HG02870 (cell line): ENCODE results near the gene SLCO3A1.

ENCODE experiments used
- ATAC-seq: cut with Tn5 transposase; IDR thresholded peaks from one replicate; pipeline ENCODE4 v1.9.1; 2021; ENCODE audit warnings: mild to moderate bottlenecking, moderate library complexity; ENCODE audit not compliant: unreplicated experiment

The SLCO3A1 gene

GRCh38 chr15:91936927-91937326, 83.4 kb downstream of the SLCO3A1 start:
- ATAC-seq: no peak

GRCh38 chr15:91938136-91938535, 84.6 kb downstream of the SLCO3A1 start:
- no peak for ATAC-seq

GRCh38 chr15:91939403-91939831, 85.9 kb downstream of the SLCO3A1 start:
- no peak for ATAC-seq

- no peak for ATAC-seq
Observed at GRCh38 chr15:91940496-91941381, 87.2 kb downstream of the SLCO3A1 start.

GRCh38 chr15:91941871-91942658, 88.6 kb downstream of the SLCO3A1 start:
- ATAC-seq: no peak

GRCh38 chr15:91942720-91943394, 89.3 kb downstream of the SLCO3A1 start:
- no peak for ATAC-seq

GRCh38 chr15:91944331-91944730, 90.8 kb downstream of the SLCO3A1 start:
- ATAC-seq: no peak

GRCh38 chr15:91945385-91945784, 91.9 kb downstream of the SLCO3A1 start:
- no peak for ATAC-seq

- ATAC-seq: no peak
Observed at GRCh38 chr15:91946075-91946474, 92.6 kb downstream of the SLCO3A1 start.

GRCh38 chr15:91946581-91947292, 93.2 kb downstream of the SLCO3A1 start:
- no peak for ATAC-seq

- no peak for ATAC-seq
Observed at GRCh38 chr15:91947293-91947679, 93.8 kb downstream of the SLCO3A1 start.

GRCh38 chr15:91947683-91948608, 94.4 kb downstream of the SLCO3A1 start:
- no peak for ATAC-seq

- no peak for ATAC-seq
Observed at GRCh38 chr15:91949361-91949760, 95.9 kb downstream of the SLCO3A1 start.

- ATAC-seq: no peak
Observed at GRCh38 chr15:91950054-91950453, 96.5 kb downstream of the SLCO3A1 start.

- no peak for ATAC-seq
Observed at GRCh38 chr15:91950631-91951329, 97.3 kb downstream of the SLCO3A1 start.

GRCh38 chr15:91952216-91952615, 98.7 kb downstream of the SLCO3A1 start:
- ATAC-seq: no peak

GRCh38 chr15:91953432-91953831, 99.9 kb downstream of the SLCO3A1 start:
- no peak for ATAC-seq

GRCh38 chr15:91954292-91954691, 100.8 kb downstream of the SLCO3A1 start:
- ATAC-seq: no peak
